Measurements from ENCODE around the gene PSMC6.

Gene PSMC6

GRCh38 chr14:52729925-52730708 lies 23.1 kb downstream of the PSMC6 start, which contains the start of gene STYX (continued):
- TF ChIP-seq ZNF658 (tag by site-specific recombination; IDR thresholded peaks at IDR 0.05) = no peak
- TF ChIP-seq SCRT2 (tag by site-specific recombination; IDR thresholded peaks at IDR 0.05) = 0 out of 2 replicates have a peak, but pooled peaks have one; percentile 36
- TF ChIP-seq ZNF311 (tag by site-specific recombination; IDR thresholded peaks at IDR 0.05; ENCODE audit: borderline replicate concordance) = no peak
- TF ChIP-seq ZNF37A (tag by site-specific recombination; IDR thresholded peaks at IDR 0.05) = no peak
- peak; percentile 75 for TF ChIP-seq ZFP37 (tag by site-specific recombination; IDR thresholded peaks at IDR 0.05)
- no peak for TF ChIP-seq MZF1 (tag by site-specific recombination; IDR thresholded peaks at IDR 0.05; ENCODE audit: borderline replicate concordance)
- TF ChIP-seq ZNF223 (tag by site-specific recombination; IDR thresholded peaks at IDR 0.05) = no peak
- peak; percentile 98 for TF ChIP-seq ZBTB20 (tag by site-specific recombination; IDR thresholded peaks at IDR 0.05)
- no peak for TF ChIP-seq ZSCAN4 (tag by site-specific recombination; IDR thresholded peaks at IDR 0.05)
- TF ChIP-seq MYNN (tag by site-specific recombination; IDR thresholded peaks at IDR 0.05; ENCODE audit: borderline replicate concordance) = no peak
- peak; percentile 26; the same call in 1 of the 2 replicates for TF ChIP-seq ZFP69B (tag by site-specific recombination; IDR thresholded peaks at IDR 0.05)
- TF ChIP-seq SALL2 (tag by site-specific recombination; IDR thresholded peaks at IDR 0.05; ENCODE audit: borderline replicate concordance) = no peak
- no peak for TF ChIP-seq ZNF621 (tag by site-specific recombination; IDR thresholded peaks at IDR 0.05)
- no peak for TF ChIP-seq ZNF645 (tag by site-specific recombination; IDR thresholded peaks at IDR 0.05)
- TF ChIP-seq ZEB2 (tag by site-specific recombination; IDR thresholded peaks at IDR 0.05) = 0 out of 2 replicates have a peak, but pooled peaks have one; percentile 26
- TF ChIP-seq CTCF (tag by site-specific recombination; IDR thresholded peaks at IDR 0.05) = peak; percentile 44
- TF ChIP-seq, protein P1, sequence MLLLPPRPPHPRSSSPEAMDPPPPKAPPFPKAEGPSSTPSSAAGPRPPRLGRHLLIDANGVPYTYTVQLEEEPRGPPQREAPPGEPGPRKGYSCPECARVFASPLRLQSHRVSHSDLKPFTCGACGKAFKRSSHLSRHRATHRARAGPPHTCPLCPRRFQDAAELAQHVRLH (tag by site-specific recombination; IDR thresholded peaks at IDR 0.05) = no peak
- no peak for TF ChIP-seq HIC1 (tag by site-specific recombination; IDR thresholded peaks at IDR 0.05)
- TF ChIP-seq, protein P2, sequence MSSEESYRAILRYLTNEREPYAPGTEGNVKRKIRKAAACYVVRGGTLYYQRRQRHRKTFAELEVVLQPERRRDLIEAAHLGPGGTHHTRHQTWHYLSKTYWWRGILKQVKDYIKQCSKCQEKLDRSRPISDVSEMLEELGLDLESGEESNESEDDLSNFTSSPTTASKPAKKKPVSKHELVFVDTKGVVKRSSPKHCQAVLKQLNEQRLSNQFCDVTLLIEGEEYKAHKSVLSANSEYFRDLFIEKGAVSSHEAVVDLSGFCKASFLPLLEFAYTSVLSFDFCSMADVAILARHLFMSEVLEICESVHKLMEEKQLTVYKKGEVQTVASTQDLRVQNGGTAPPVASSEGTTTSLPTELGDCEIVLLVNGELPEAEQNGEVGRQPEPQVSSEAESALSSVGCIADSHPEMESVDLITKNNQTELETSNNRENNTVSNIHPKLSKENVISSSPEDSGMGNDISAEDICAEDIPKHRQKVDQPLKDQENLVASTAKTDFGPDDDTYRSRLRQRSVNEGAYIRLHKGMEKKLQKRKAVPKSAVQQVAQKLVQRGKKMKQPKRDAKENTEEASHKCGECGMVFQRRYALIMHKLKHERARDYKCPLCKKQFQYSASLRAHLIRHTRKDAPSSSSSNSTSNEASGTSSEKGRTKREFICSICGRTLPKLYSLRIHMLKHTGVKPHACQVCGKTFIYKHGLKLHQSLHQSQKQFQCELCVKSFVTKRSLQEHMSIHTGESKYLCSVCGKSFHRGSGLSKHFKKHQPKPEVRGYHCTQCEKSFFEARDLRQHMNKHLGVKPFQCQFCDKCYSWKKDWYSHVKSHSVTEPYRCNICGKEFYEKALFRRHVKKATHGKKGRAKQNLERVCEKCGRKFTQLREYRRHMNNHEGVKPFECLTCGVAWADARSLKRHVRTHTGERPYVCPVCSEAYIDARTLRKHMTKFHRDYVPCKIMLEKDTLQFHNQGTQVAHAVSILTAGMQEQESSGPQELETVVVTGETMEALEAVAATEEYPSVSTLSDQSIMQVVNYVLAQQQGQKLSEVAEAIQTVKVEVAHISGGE (tag by site-specific recombination; conservative IDR thresholded peaks at IDR 0.05; ENCODE audit: low read depth) = peak; percentile 73
- TF ChIP-seq FEZF1 (tag by site-specific recombination; IDR thresholded peaks at IDR 0.05) = no peak
- no peak; the same call in 1 of the 2 replicates for TF ChIP-seq ZSCAN23 (tag by site-specific recombination; IDR thresholded peaks at IDR 0.05)
- no peak for TF ChIP-seq ZNF239 (tag by site-specific recombination; IDR thresholded peaks at IDR 0.05)
- no peak for TF ChIP-seq ZFP41 (tag by site-specific recombination; IDR thresholded peaks at IDR 0.05; ENCODE audit: borderline replicate concordance)
- TF ChIP-seq OSR2 (tag by site-specific recombination; IDR thresholded peaks at IDR 0.05) = no peak
- TF ChIP-seq ZFP3 (tag by site-specific recombination; IDR thresholded peaks at IDR 0.05; ENCODE audit: low read depth) = no peak
- no peak for TF ChIP-seq RBAK (tag by site-specific recombination; IDR thresholded peaks at IDR 0.05)

Data from HEK293 (cell line).